Activated CD4-positive, alpha-beta T cell treated with anti-CD3 and anti-CD28 coated beads, Interleukin-2, amount 10 ng/mL, durations not matched to agents 24 days and 14 days (primary cell): ENCODE results near the gene FAM236D. TPM values are rescaled to one million over a fixed set of nuclear protein-coding genes. Genes with fewer than 3 reads are reported as not detected.
"Not testable (repeated sequence)": the region's sequence is repeated elsewhere in the genome, so short reads cannot be mapped to it uniquely, and the experiment has no call there.

ENCODE experiments used
- DNase-seq: peaks from one replicate; pipeline ENCODE4 v3.0.0; 2022
- H3K27ac Mint-ChIP-seq: one replicate; pipeline ENCODE4 v1.8.0; 2022; ENCODE audit warnings: mild to moderate bottlenecking, mixed read lengths
- H3K27me3 Mint-ChIP-seq: one replicate; pipeline ENCODE4 v1.8.0; 2022; ENCODE audit warnings: mixed read lengths
- H3K36me3 Mint-ChIP-seq: one replicate; pipeline ENCODE4 v1.8.0; 2022; ENCODE audit warnings: low read depth, mild to moderate bottlenecking, mixed read lengths
- H3K4me1 Mint-ChIP-seq: one replicate; pipeline ENCODE4 v1.8.0; 2021; ENCODE audit warnings: mixed read lengths
- H3K4me3 Mint-ChIP-seq: one replicate; pipeline ENCODE4 v1.8.0; 2022; ENCODE audit warnings: mild to moderate bottlenecking, moderate library complexity, mixed read lengths
- H3K9me3 Mint-ChIP-seq: one replicate; pipeline ENCODE4 v1.8.0; 2021; ENCODE audit warnings: mixed read lengths
- intact Hi-C: fragments of 100-400 bp; cut with micrococcal nuclease; formaldehyde crosslinking; loops from one replicate; pipeline ENCODE4 v1.15.1; 2023
- total RNA-seq: library from RNA; stranded (reverse); gene quantifications from 2 replicates; pipeline ENCODE4 v1.2.3, GENCODE V29; 2022

FAM236D gene
- not detected in 2 replicates for total RNA-seq

- H3K36me3 Mint-ChIP-seq, H3K27ac Mint-ChIP-seq, intact Hi-C loops, H3K4me3 Mint-ChIP-seq, DNase-seq, H3K4me1 Mint-ChIP-seq, H3K27me3 Mint-ChIP-seq, H3K9me3 Mint-ChIP-seq: not testable (repeated sequence)
Measured at GRCh38 chrX:72808110-72808509, at the start of gene FAM236D. Gene FAM236D (minus strand): TSS chrX:72808210. CDS start chrX:72808110, 100 bp downstream.

GRCh38 chrX:72837532-72837931, 29.5 kb upstream of the FAM236D start:
- H3K9me3 Mint-ChIP-seq, intact Hi-C loops, H3K27ac Mint-ChIP-seq, H3K4me1 Mint-ChIP-seq, DNase-seq, H3K36me3 Mint-ChIP-seq, H3K4me3 Mint-ChIP-seq, H3K27me3 Mint-ChIP-seq: not testable (repeated sequence)

- H3K4me3 Mint-ChIP-seq, H3K27me3 Mint-ChIP-seq, H3K36me3 Mint-ChIP-seq, H3K4me1 Mint-ChIP-seq, intact Hi-C loops, H3K27ac Mint-ChIP-seq, H3K9me3 Mint-ChIP-seq, DNase-seq: not testable (repeated sequence)
Measured at GRCh38 chrX:72830701-72831100, 22.7 kb upstream of the FAM236D start.

- H3K9me3 Mint-ChIP-seq, intact Hi-C loops, H3K4me3 Mint-ChIP-seq, H3K36me3 Mint-ChIP-seq, DNase-seq, H3K27me3 Mint-ChIP-seq, H3K4me1 Mint-ChIP-seq, H3K27ac Mint-ChIP-seq: not testable (repeated sequence)
Measured at GRCh38 chrX:72790390-72790789, 17.6 kb downstream of the FAM236D start.

- H3K27ac Mint-ChIP-seq, intact Hi-C loops, H3K36me3 Mint-ChIP-seq, H3K4me3 Mint-ChIP-seq, DNase-seq, H3K9me3 Mint-ChIP-seq, H3K4me1 Mint-ChIP-seq, H3K27me3 Mint-ChIP-seq: not testable (repeated sequence)
Measured at GRCh38 chrX:72788142-72788541, 19.9 kb downstream of the FAM236D start.

GRCh38 chrX:72783964-72784363, 24.0 kb downstream of the FAM236D start:
- H3K9me3 Mint-ChIP-seq, H3K4me3 Mint-ChIP-seq, H3K4me1 Mint-ChIP-seq, H3K36me3 Mint-ChIP-seq, DNase-seq, H3K27ac Mint-ChIP-seq, intact Hi-C loops, H3K27me3 Mint-ChIP-seq: not testable (repeated sequence)

GRCh38 chrX:72783365-72783936, 24.6 kb downstream of the FAM236D start:
- DNase-seq, H3K4me3 Mint-ChIP-seq, H3K27me3 Mint-ChIP-seq, H3K4me1 Mint-ChIP-seq, H3K27ac Mint-ChIP-seq, intact Hi-C loops, H3K9me3 Mint-ChIP-seq, H3K36me3 Mint-ChIP-seq: not testable (repeated sequence)

- intact Hi-C loops, H3K9me3 Mint-ChIP-seq, H3K4me3 Mint-ChIP-seq, H3K27me3 Mint-ChIP-seq, H3K4me1 Mint-ChIP-seq, H3K27ac Mint-ChIP-seq, DNase-seq, H3K36me3 Mint-ChIP-seq: not testable (repeated sequence)
Measured at GRCh38 chrX:72782560-72782959, 25.4 kb downstream of the FAM236D start, which contains the start of gene FAM236B. Gene FAM236B (minus strand): TSS chrX:72782660. CDS start chrX:72782560, 100 bp downstream.

- H3K9me3 Mint-ChIP-seq, H3K36me3 Mint-ChIP-seq: not testable (repeated sequence)
Measured at GRCh38 chrX:72778146-72778545, 29.9 kb downstream of the FAM236D start.

GRCh38 chrX:72777467-72777790, 30.6 kb downstream of the FAM236D start:
- H3K4me1 Mint-ChIP-seq, H3K27me3 Mint-ChIP-seq, H3K4me3 Mint-ChIP-seq, H3K27ac Mint-ChIP-seq, H3K9me3 Mint-ChIP-seq, H3K36me3 Mint-ChIP-seq, intact Hi-C loops, DNase-seq: not testable (repeated sequence)

More at GRCh38 chrX:72778146-72778545, 29.9 kb downstream of the FAM236D start:
- H3K4me3 Mint-ChIP-seq, H3K27ac Mint-ChIP-seq, intact Hi-C loops, H3K4me1 Mint-ChIP-seq, H3K27me3 Mint-ChIP-seq, DNase-seq: not testable (repeated sequence)

- DNase-seq, H3K4me3 Mint-ChIP-seq, H3K4me1 Mint-ChIP-seq, H3K36me3 Mint-ChIP-seq, H3K27me3 Mint-ChIP-seq, H3K27ac Mint-ChIP-seq, intact Hi-C loops, H3K9me3 Mint-ChIP-seq: not testable (repeated sequence)
Measured at GRCh38 chrX:72776653-72777466, 31.1 kb downstream of the FAM236D start, which contains the start of gene DMRTC1B. Gene DMRTC1B (plus strand): TSS chrX:72776890. CDS start chrX:72845136, 68,246 bp downstream.

GRCh38 chrX:72760454-72760853, 47.6 kb downstream of the FAM236D start:
- H3K36me3 Mint-ChIP-seq, intact Hi-C loops, H3K4me3 Mint-ChIP-seq, H3K27me3 Mint-ChIP-seq, DNase-seq, H3K27ac Mint-ChIP-seq, H3K4me1 Mint-ChIP-seq, H3K9me3 Mint-ChIP-seq: not testable (repeated sequence)
